Stimulated activated CD4-positive, alpha-beta T cell treated with anti-CD3 and anti-CD28 coated beads, Interleukin-12 subunit alpha, Interleukin-12 subunit beta, amount 100 ng/mL, for 4 hours (primary cell): ENCODE results near the gene TBC1D10A.

ENCODE experiments used
- DNase-seq: peaks from one replicate; pipeline ENCODE4 v3.0.0-alpha.2; 2020

The TBC1D10A gene

GRCh38 chr22:30320021-30320556, 6.7 kb downstream of the TBC1D10A start:
- no peak for DNase-seq

GRCh38 chr22:30318799-30319419, 7.8 kb downstream of the TBC1D10A start:
- no peak for DNase-seq

GRCh38 chr22:30317778-30318177, 9.0 kb downstream of the TBC1D10A start:
- DNase-seq: no peak

- DNase-seq: no peak
Observed at GRCh38 chr22:30315962-30316576, 10.7 kb downstream of the TBC1D10A start.

DNA sequence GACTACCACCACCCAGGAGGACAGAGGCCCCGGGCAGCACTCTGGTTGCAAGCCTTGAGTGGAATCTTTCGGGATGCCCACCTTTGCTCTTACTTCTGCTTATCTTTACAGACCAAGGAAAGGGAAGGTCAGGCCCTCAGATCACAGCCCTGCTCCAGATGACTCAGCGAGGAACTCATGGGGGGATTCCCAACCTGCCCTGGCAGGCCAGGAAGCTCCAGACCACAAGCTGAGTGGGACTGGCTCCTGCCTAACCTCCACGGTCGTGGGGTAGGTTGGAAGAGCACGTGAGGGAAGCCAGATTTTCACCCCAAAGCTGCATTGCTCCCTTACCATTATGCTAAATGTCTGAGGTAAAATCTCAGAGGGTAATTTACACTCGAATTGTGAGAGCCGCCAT, 11.8 kb downstream of the TBC1D10A start:
- DNase-seq: no peak

- DNase-seq: no peak
Observed at GRCh38 chr22:30313527-30314363, 13.0 kb downstream of the TBC1D10A start.

- no peak for DNase-seq
Observed at GRCh38 chr22:30312053-30312452, 14.7 kb downstream of the TBC1D10A start.

GRCh38 chr22:30310881-30311771, 15.6 kb downstream of the TBC1D10A start:
- no peak for DNase-seq

DNA sequence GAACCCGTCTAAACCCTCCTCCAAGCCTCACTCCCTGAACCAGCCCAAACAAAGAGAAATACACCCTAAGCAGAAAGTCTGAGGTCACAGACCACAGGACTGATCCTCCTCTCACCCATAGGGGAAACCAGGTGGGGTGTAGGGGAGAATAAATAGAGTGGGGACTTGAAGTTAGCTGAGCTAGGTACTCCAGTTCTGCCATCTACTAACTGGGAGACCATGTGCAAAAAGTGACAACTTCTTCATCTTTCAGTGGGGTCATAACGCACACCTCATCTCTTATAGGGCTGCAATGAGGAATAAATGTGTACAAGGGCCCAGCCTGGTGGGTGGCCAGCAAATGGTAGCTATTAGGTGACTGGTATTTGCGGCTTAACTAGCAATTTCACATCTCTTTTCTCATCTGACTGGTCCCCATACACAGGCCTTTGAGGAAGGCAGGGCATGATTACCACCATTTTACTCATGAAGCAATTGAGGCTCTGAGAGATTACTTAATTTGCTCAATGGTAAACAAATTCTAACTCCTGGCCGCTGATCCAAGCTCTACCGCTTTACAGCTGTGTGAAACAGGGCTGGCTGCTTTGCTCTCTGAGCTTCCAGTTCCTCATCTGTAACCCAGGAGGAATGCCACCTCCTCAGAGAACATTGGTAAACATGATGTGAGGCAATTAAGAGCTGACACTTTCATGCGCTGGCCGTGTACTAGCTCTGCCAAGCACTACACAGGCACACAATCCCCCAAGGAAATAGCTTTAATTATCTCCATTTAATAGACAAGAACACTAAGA, 16.6 kb downstream of the TBC1D10A start:
- DNase-seq: no peak

GRCh38 chr22:30308518-30309230, 18.1 kb downstream of the TBC1D10A start:
- DNase-seq: no peak

GRCh38 chr22:30308093-30308492, 18.6 kb downstream of the TBC1D10A start:
- DNase-seq: no peak

DNA sequence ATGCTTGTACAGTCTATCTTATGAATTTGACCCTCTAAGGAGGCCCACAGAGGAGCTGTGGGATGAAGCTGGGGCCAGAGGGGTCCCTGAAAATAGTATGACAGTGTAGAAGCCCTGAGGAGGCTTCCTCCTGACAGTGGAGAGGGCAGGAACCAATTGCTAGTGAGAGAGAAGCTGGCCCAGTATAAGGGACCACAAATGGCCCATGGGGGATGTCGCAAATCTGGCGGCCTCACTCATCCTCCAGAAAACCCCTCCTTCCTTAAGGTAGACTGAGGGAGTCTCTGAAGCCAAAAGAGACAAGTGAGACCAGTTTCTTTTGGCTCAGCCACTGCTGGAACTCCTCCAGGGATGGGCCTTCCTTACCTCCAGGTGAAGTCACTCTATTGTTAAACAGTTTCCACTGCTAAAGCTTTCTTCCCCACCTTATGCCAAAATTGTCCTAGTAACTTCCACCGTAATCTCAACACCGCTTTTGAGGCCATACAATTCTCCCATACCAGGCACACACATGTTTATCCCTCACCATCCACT, 19.6 kb downstream of the TBC1D10A start:
- no peak for DNase-seq

DNA sequence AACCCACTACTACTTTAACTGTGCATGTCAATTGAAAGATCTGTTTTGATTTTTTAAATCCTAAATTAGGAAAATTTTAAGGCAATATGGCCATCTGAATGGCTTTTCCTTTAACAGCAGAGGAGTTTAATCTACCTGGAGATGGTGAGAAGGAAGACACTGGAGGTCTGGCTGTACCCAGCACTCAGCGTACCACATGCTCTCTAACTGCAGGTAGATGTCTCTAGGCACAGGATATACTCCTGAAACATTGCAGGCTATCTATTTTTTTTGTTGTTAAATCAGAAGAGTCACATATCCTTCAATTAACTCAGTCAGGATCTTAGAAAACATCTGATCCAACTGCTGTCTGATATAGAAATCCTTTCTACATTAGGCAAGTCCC, 20.1 kb downstream of the TBC1D10A start:
- no peak for DNase-seq

GRCh38 chr22:30305906-30306626, 20.7 kb downstream of the TBC1D10A start:
- DNase-seq: no peak

DNA sequence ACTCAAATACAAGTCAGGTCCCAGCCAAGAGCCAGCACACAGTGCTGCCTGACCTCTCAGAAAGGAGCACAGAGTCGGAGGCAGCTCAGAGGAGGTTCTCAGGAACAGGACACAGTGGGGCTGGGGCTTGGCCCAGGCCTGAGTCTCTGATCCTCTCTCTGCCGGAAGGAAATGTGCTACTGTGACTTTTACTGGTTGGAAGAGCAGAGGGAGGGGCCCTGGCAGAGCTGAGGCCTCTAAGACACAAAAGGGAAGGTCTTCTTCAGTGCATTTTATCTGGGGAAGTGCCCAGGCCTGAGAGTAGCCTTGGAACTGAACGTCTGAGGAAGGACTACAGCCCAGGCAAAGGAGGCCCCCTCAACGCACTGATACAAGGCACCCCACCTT, 21.2 kb downstream of the TBC1D10A start:
- DNase-seq: no peak

- no peak for DNase-seq
Observed at GRCh38 chr22:30304495-30305244, 22.1 kb downstream of the TBC1D10A start.

DNA sequence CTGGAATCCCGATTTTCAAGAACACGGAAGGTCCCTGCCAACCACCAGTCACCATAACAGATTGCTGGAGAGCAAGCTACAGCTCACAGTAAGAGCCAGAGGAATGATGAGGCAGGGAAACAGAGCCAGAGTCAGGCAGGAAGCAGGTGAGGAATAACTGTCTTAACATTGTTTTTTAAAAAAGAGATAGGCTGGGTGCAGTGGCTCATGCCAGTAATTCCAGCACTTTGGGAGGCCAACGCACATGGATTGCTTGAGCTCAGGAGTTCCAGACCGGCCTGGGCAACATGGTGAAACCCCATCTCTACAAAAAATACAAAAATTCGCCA, 24.0 kb downstream of the TBC1D10A start:
- no peak for DNase-seq

DNA sequence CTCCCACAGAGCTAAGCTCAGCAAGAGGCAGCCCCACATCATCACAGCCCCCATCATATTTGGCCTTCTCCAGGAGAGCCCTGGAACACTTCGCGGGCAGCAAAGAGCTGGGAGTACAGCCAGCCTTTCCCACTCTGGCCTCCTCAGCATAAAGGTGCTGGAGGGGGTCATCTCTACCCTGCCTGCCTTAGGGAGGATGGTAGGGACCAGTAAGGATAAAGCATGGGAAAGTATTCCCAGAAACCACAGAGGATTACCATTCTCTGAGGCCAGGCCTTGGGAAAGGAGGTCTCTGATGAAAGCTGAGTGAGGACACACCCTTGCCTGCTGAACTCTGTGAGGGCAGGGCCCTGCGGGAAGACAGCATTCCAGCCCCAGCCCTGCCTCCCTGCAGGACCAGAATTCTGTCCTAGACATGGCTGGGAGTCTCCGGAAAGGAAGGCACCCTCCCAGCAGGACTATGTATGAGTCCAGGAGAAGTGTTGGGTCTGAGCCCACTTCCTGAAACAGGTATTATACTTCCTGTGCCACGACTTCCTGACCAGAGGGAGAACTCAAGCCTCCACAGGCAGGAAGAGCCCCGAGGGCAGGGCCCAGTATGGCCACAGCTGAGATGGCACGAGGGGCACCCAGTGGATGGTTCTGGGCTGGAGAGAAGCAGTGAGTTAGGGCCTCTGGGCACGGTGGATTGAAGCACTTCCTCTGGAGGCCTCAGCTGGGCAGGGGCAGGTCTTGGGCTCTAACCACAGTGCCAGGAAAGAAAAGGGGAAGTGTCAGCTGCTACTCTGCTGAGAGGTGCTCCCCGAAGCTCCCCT, 24.5 kb downstream of the TBC1D10A start:
- no peak for DNase-seq

GRCh38 chr22:30299322-30299721, 27.4 kb downstream of the TBC1D10A start:
- no peak for DNase-seq
